MM.1S (cell line): ENCODE results near the gene CIAO2B.

Experiments used
- EZH2 ChIP-seq: fragments of 300-600 bp; sonication (generic); optimal IDR thresholded peaks from 2 replicates; pipeline ENCODE3; 2017; ENCODE audit warnings: low read depth, mild to moderate bottlenecking, antibody characterized with exemption, low read length, mixed read lengths
- TF ChIP-seq, protein P1 (sequence below): fragments of 300-600 bp; sonication (generic); IDR thresholded peaks from 2 replicates; pipeline ENCODE4 v1.5.1; 2016; ENCODE audit warnings: antibody characterized with exemption, low read length, mixed read lengths

DNA sequence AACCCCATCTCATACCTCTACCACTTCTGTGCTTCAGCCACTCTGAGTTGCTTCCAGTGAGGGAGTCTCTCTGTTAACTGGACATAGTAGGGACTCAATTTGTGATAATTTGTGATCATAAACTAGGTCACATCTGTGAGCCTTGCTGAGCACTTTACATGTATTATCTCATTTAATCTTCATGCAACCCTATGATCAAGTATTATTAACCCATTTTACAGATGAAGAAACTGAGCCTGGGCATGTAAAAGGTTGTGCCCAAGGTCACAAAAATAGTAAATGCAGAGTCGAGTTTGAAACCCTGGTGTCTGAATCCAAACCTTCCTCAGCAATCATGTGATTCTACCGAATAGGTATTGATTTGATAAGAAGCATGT is 35.3 kb downstream of the CIAO2B start:
- TF ChIP-seq, protein P1, sequence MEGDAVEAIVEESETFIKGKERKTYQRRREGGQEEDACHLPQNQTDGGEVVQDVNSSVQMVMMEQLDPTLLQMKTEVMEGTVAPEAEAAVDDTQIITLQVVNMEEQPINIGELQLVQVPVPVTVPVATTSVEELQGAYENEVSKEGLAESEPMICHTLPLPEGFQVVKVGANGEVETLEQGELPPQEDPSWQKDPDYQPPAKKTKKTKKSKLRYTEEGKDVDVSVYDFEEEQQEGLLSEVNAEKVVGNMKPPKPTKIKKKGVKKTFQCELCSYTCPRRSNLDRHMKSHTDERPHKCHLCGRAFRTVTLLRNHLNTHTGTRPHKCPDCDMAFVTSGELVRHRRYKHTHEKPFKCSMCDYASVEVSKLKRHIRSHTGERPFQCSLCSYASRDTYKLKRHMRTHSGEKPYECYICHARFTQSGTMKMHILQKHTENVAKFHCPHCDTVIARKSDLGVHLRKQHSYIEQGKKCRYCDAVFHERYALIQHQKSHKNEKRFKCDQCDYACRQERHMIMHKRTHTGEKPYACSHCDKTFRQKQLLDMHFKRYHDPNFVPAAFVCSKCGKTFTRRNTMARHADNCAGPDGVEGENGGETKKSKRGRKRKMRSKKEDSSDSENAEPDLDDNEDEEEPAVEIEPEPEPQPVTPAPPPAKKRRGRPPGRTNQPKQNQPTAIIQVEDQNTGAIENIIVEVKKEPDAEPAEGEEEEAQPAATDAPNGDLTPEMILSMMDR, result no peak
- TF ChIP-seq EZH2, result no peak
